Large intestine (tissue), 3 donors: Measurements from ENCODE around the gene ADGRE2. TPM values are rescaled to one million over a fixed set of nuclear protein-coding genes. Genes with fewer than 3 reads are reported as not detected.

Experiments
- DNase-seq, 2 donors: peaks; one replicate each; pipeline versions ENCODE4 v3.0.0 to v3.0.0-alpha.2; 2013
- H3K27ac ChIP-seq: one replicate; pipeline ENCODE4 v1.5.1; 2013; ENCODE audit warnings: low read length
- H3K27me3 ChIP-seq: 2 replicates; pipeline ENCODE4 v1.6.1; 2013; ENCODE audit warnings: low read length; ENCODE audit not compliant: control insufficient read depth, insufficient read depth
- H3K36me3 ChIP-seq: 2 replicates; pipeline ENCODE4 v1.6.1; 2013; ENCODE audit warnings: low read length; ENCODE audit not compliant: control insufficient read depth, insufficient read depth
- H3K4me1 ChIP-seq: one replicate; pipeline ENCODE4 v1.6.1; 2013; ENCODE audit warnings: low read length; ENCODE audit not compliant: control insufficient read depth, insufficient read depth
- H3K4me3 ChIP-seq: one replicate; pipeline ENCODE4 v1.5.1; 2013; ENCODE audit warnings: low read length
- H3K9me3 ChIP-seq: one replicate; pipeline ENCODE4 v1.6.1; 2013; ENCODE audit warnings: mild to moderate bottlenecking, low read depth, low read length, moderate library complexity; ENCODE audit not compliant: control insufficient read depth
- WGBS: methylation state at CpG from one replicate; pipeline ENCODE4 v1.1.5; 2013; ENCODE audit warnings: low lambda C conversion rate; ENCODE audit not compliant: insufficient coverage; 5-methylcytosine and 5-hydroxymethylcytosine counted together
- polyA plus RNA-seq: library from polyadenylated mRNA; unstranded; fragments of 120-200 nt; gene quantifications from one replicate; pipeline ENCODE4 v1.2.1, GENCODE V29; 2013

The ADGRE2 gene
- polyA plus RNA-seq, 1 donor = 1.2 TPM

DNA sequence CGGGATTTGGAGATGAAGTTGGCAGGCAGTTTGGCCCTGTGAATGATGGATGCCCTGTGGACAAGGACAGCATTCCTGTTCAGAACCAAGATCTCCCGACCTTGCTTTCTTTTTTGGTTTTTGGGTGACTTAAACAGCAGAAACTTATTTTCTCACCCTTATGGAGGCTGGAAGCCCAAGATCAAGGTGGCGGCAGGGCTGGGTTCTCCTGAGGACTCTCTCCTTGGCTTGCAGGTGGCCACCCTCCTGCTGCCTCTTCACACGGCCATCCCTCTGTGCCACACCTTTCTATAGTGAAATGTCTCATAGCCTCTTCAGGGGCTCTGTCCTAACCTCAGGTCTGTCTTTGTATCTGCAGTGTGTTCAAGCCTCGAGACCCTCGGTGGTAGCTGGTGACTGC is 74.5 kb downstream of the ADGRE2 start:
- no peaks in the 10 kb centered on the region for H3K27me3 ChIP-seq
- H3K4me3 ChIP-seq = no peak overlapping the region
- no peaks in the 10 kb centered on the region for H3K9me3 ChIP-seq
- DNase-seq = no peak
- no CpG with 5 or more reads among the region's 6 CpGs for WGBS
- no peak overlapping the region for H3K27ac ChIP-seq
- H3K36me3 ChIP-seq = peaks cover 73% of the 10 kb centered on the region
- H3K4me1 ChIP-seq = no peaks in the 10 kb centered on the region

DNA sequence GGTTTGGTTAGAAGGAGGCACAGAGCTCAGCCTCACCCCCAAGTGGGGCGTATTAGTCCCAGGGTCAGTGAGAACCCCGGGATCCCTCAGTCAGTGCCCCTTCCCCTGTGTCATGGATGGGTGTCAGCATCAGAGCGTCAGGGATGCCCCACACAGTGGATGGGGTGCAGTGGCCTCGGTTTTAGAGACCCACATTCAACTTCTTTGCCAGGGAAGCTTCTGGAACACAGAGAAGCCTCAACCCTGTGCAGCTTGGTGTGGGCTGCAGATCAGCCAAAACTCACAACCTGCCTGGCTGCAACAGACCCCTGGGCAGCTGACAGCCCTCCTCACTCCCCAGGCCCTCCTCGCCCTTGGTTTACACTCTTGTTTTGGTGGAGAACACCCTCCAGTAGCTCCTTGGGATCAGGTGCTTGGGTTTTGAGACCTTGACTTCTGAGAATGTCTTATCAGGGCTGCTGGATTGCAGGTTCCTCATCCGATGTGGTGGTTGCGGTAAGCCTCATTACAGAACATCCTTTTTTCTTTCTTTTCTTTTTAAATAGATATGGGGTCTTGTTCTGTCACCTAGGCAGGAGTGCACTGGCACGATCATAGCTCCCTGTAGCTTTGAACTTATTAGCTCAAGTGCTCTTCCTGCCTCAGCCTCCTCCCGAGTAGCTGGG is 77.5 kb downstream of the ADGRE2 start:
- H3K9me3 ChIP-seq = no peaks in the 10 kb centered on the region
- H3K4me1 ChIP-seq = no peaks in the 10 kb centered on the region
- no peak overlapping the region for H3K27ac ChIP-seq
- no peaks in the 10 kb centered on the region for H3K27me3 ChIP-seq
- WGBS = 93% methylated on average over 2 of the region's 9 CpGs
- no peak overlapping the region for H3K4me3 ChIP-seq
- H3K36me3 ChIP-seq = peaks cover 67% of the 10 kb centered on the region
- DNase-seq = no peak

DNA sequence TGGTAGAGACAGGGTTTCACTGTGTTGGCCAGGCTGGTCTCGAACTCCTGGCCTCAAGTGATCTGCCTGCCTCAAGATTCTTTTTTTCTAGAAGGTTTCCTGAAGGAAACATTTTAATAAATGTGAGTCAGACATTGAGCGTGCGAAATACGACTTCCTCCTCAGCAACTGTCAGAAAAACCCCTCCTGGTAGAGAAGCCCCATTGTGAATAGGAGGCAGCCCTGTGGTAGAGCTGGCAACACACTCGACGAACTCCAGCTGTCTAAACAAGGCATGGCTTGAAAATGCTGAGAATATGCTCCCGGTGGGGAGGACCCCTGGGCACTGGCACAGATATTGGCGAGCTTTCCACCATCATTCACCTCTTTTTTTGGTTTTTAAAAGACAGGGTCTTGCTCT is 78.7 kb downstream of the ADGRE2 start:
- Histone ChIP-seq H3K9me3 (no peaks in the 10 kb centered on the region), H3K4me1 (no peaks in the 10 kb centered on the region), H3K36me3 (peaks cover 71% of the 10 kb centered on the region), H3K27me3 (no peaks in the 10 kb centered on the region), H3K4me3 (no peak overlapping the region), H3K27ac (no peak overlapping the region)
- DNase-seq = no peak
- no CpG with 5 or more reads among the region's 8 CpGs for WGBS

DNA sequence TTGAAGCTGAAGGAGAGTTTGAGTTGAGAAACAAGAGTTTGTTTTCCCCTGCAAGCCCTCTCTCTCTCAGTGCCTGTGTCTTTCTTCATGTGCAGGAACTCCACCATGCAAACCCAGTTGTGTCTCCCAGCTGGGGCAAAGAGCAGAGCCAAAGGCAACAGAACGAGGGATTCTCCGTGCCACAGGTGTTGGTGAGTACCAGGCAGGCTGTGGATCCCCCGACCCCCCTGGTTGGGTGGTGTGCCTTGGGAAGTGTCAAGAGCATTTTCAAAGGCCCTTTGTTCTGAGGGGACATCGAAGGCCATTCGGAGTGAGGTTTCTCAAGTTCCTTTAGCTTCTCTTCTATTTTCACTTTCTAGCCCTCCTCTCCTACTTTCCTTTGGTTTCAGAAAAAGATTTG is 82.9 kb downstream of the ADGRE2 start:
- no peak for DNase-seq

DNA sequence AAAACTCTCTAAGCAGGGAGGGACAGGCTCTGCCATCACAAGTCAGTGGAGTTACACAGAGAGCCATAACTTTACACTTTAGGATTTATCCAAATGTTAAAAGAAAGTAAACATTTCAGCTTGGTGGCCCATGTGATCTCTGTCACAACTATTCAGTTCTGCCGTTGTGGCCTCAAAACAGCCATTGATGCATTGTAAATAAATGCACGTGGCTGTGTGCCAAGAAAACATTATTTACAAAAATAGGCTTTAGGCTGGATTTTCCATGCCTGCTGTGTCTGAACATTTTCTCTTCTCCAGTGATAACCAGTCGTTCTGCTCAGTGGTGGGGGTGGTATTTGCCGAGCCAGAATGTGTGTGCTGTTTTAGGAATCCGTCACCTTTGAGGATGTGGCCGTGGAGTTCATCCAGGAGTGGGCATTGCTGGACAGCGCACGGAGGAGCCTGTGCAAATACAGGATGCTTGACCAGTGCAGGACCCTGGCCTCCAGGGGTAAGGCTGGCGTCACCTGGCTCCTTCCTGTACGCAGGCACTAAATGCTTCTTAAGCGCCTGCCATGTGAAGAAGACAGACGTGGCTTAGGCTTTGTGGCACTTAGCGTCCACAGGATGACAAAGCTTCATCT is 83.6 kb downstream of the ADGRE2 start:
- DNase-seq = peak in 1 of 2 donors; percentile 3
- Histone ChIP-seq H3K9me3 (no peaks in the 10 kb centered on the region), H3K27ac (no peak overlapping the region), H3K4me1 (no peaks in the 10 kb centered on the region), H3K4me3 (no peak overlapping the region), H3K27me3 (no peaks in the 10 kb centered on the region), H3K36me3 (peaks cover 36% of the 10 kb centered on the region)
- no CpG with 5 or more reads among the region's 13 CpGs for WGBS

More for the DNA sequence above, 82.9 kb downstream of the ADGRE2 start:
- no peaks in the 10 kb centered on the region for H3K27me3 ChIP-seq
- no CpG with 5 or more reads among the region's 5 CpGs for WGBS
- no peaks in the 10 kb centered on the region for H3K4me1 ChIP-seq
- no peak overlapping the region for H3K27ac ChIP-seq
- H3K36me3 ChIP-seq = peaks cover 43% of the 10 kb centered on the region
- no peak overlapping the region for H3K4me3 ChIP-seq
- H3K9me3 ChIP-seq = no peaks in the 10 kb centered on the region

DNA sequence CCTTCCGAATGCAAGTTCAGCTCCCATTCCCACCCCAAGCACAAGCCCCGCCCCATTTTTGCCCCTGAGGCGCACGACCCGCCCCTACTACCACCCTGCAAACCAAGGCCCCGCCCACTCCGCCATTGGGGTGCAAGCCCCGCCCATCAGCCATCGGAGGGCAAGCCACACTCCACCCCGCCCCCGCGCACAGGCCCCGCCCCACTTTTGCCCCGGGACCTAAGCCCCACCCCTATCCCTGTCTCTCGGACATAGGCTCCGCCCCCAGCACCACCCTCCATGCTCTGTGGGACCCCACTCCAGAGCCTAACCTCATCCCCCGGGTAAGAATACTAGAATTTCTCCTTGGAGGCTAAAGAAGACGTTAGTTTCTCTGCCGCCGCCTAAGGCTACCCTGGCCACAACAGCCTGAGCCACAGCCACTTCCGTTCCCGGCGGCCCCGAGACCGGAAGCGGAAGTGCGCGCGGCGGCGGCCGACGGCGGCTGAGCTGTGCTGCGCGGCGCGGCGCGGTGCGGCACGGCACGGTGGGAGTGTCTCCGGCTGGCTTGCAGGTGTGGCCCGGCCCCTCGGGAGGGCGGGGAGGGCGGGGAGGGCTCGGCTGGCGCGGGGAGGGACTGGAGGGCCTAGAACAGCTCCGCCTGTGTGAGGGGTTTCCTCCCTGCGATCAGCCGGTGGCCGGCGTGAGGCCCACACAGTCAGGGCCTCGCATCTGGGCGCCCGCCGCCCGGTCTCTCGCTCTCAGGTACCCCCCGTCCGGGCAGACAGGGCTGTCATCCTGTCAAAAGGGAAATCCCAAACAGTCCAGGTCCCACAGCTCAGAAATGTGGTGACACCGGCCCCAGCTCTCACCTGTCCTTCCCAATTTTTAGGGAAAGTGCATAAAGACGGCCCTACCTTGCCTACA is 88.5 kb downstream of the ADGRE2 start, which contains the start of gene ZNF333:
TSS of gene ZNF333 (plus strand) at position 451 of the 906 bp plus-strand sequence. CDS start 3,444 bp downstream, outside the sequence.
- Histone ChIP-seq H3K4me1 (no peaks in the 10 kb centered on the region), H3K27ac (peak within 1 kb of the TSS; percentile 98), H3K9me3 (no peaks in the 10 kb centered on the region), H3K4me3 (peak within 1 kb of the TSS; percentile 83), H3K27me3 (no peaks in the 10 kb centered on the region), H3K36me3 (peaks cover 7% of the 10 kb centered on the region)
- WGBS = no CpG with 5 or more reads among the region's 66 CpGs
- peak; percentile 88 to 95 for DNase-seq

DNA sequence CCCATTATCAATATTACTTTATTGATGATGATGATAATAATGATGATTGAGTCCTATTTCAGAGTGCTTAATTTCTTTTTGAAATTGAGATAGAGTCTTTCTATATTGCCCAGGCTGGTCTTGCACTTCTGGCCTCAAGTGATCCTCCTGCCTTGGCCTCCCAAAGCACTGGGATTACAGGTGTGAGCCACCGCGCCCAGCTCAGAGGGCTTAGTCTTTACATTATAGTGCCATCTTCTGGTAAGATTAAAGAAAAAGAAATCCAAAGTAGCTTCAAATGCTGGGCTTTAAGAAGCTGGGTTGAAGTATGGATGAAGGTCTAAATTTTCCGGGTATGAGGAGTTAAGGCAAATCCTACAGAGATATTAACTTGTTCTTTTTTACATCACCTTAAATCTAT is 91.9 kb downstream of the ADGRE2 start:
- no peak for DNase-seq

DNA sequence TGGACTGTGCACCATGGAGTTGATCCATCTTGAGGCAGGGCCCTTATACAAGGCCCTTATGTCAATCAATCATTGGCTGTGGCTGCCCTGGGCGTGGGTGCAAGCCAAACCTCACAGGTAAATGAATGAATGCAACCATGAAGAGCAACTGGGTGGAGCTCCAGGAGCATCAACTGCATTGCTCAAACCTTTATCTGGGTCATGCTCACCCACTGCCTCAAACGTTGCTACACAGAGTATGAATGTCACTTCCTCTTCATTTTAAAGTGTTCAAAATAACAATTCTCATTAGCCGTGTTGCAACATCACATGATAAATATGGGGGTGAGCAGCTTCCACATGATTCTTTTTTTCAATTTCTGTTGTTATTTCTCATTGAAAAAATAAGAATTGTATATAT is 94.9 kb downstream of the ADGRE2 start:
- H3K4me1 ChIP-seq = no peaks in the 10 kb centered on the region
- WGBS = no CpG with 5 or more reads among the region's 3 CpGs
- no peak for DNase-seq
- no peaks in the 10 kb centered on the region for H3K9me3 ChIP-seq
- no peak overlapping the region for H3K4me3 ChIP-seq
- no peaks in the 10 kb centered on the region for H3K36me3 ChIP-seq
- H3K27me3 ChIP-seq = peaks cover 3% of the 10 kb centered on the region
- no peak overlapping the region for H3K27ac ChIP-seq

More for the DNA sequence above, 91.9 kb downstream of the ADGRE2 start:
- H3K27ac ChIP-seq = no peak overlapping the region
- H3K4me3 ChIP-seq = no peak overlapping the region
- no CpG with 5 or more reads among the region's 3 CpGs for WGBS
- no peaks in the 10 kb centered on the region for H3K36me3 ChIP-seq
- H3K27me3 ChIP-seq = peaks cover 3% of the 10 kb centered on the region
- H3K4me1 ChIP-seq = no peaks in the 10 kb centered on the region
- H3K9me3 ChIP-seq = no peaks in the 10 kb centered on the region
